WTC11 (cell line): ENCODE results near the gene PROB1. TPM values are rescaled to one million over a fixed set of nuclear protein-coding genes. Genes with fewer than 3 reads are reported as not detected.
A peak's percentile ranks its signal among the peaks of the same experiment; 100 is the strongest.

Source experiments
- ATAC-seq: fragments of 200-7000 bp; cut with Tn5 transposase; 2 replicates; pipeline ENCODE4 v1.10.0; 2021; ENCODE audit warnings: mild to moderate bottlenecking, moderate library complexity
- CTCF ChIA-PET: fragments of 300-600 bp; sonication (Branson Sonifier 250); formaldehyde crosslinking; loops from one replicate; lab custom pipeline; 2021; ENCODE audit warnings: antibody characterized with exemption; lab: Charles Lee
- POLR2A ChIA-PET: fragments of 350-600 bp; sonication (Branson Sonifier 250); formaldehyde crosslinking; loops from one replicate; lab custom pipeline; 2021; ENCODE audit warnings: antibody characterized with exemption; lab: Charles Lee
- DNase-seq: peaks from one replicate; pipeline ENCODE4 v3.0.0; 2021; ENCODE audit warnings: low spot score
- H3K27ac Mint-ChIP-seq: 2 replicates; pipeline ENCODE4 v1.8.0; 2021; ENCODE audit warnings: mixed read lengths
- H3K27me3 Mint-ChIP-seq: 2 replicates; pipeline ENCODE4 v1.8.0; 2021; ENCODE audit warnings: low read depth, mild to moderate bottlenecking, moderate library complexity, mixed read lengths
- H3K36me3 Mint-ChIP-seq: 2 replicates; pipeline ENCODE4 v1.8.0; 2021; ENCODE audit warnings: mixed read lengths
- H3K4me1 Mint-ChIP-seq: 2 replicates; pipeline ENCODE4 v1.8.0; 2022; ENCODE audit warnings: mixed read lengths
- H3K4me3 Mint-ChIP-seq: 2 replicates; pipeline ENCODE4 v1.8.0; 2021; ENCODE audit warnings: mild to moderate bottlenecking, moderate library complexity, mixed read lengths
- H3K9me3 Mint-ChIP-seq: 2 replicates; pipeline ENCODE4 v1.8.0; 2021; ENCODE audit warnings: mixed read lengths
- CBFB ChIP-seq: sonication (generic); formaldehyde crosslinking; IDR thresholded peaks from 2 replicates; pipeline ENCODE4 v1.8.1; 2022; ENCODE audit warnings: mild to moderate bottlenecking, low read depth, missing genetic modification reagents
- CREM ChIP-seq: sonication (generic); formaldehyde crosslinking; IDR thresholded peaks from 2 replicates; pipeline ENCODE4 v1.8.1; 2022; ENCODE audit warnings: mild to moderate bottlenecking, missing genetic modification reagents, moderate library complexity
- ETV6 ChIP-seq: sonication (generic); formaldehyde crosslinking; IDR thresholded peaks from 2 replicates; pipeline ENCODE4 v1.8.1; 2022; ENCODE audit warnings: mild to moderate bottlenecking, missing genetic modification reagents
- FOXK1 ChIP-seq: sonication (generic); formaldehyde crosslinking; IDR thresholded peaks from 2 replicates; pipeline ENCODE4 v1.8.0; 2022; ENCODE audit warnings: mild to moderate bottlenecking, moderate library complexity, missing genetic modification reagents
- FOXP1 ChIP-seq: sonication (generic); formaldehyde crosslinking; IDR thresholded peaks from 2 replicates; pipeline ENCODE4 v1.8.0; 2022; ENCODE audit warnings: missing genetic modification reagents, mild to moderate bottlenecking, moderate library complexity, borderline replicate concordance
- GABPB1 ChIP-seq: sonication (generic); formaldehyde crosslinking; IDR thresholded peaks from 2 replicates; pipeline ENCODE4 v1.8.1; 2023; ENCODE audit warnings: mild to moderate bottlenecking, missing genetic modification reagents
- GRHL2 ChIP-seq: fragments of 250-450 bp; sonication (Bioruptor Pico); IDR thresholded peaks from 2 replicates; pipeline ENCODE4 v1.8.0; 2022; ENCODE audit warnings: mild to moderate bottlenecking, moderate library complexity; ENCODE audit not compliant: insufficient replicate concordance, severe bottlenecking
- JAZF1 ChIP-seq: fragments of 250-450 bp; sonication (Bioruptor Pico); IDR thresholded peaks from 2 replicates; pipeline ENCODE4 v1.9.0; 2021; ENCODE audit warnings: moderate library complexity, mild to moderate bottlenecking, inconsistent platforms
- NFATC4 ChIP-seq: fragments of 250-450 bp; sonication (Bioruptor Pico); IDR thresholded peaks from 2 replicates; pipeline ENCODE4 v1.9.0; 2021; ENCODE audit warnings: mild to moderate bottlenecking
- NFE2L1 ChIP-seq: sonication (generic); formaldehyde crosslinking; IDR thresholded peaks from 2 replicates; pipeline ENCODE4 v1.8.1; 2023; ENCODE audit warnings: missing genetic modification reagents
- NR3C1 ChIP-seq: sonication (generic); formaldehyde crosslinking; conservative IDR thresholded peaks from 2 replicates; pipeline ENCODE4 v1.8.1; 2023; ENCODE audit warnings: low read depth, mild to moderate bottlenecking, missing genetic modification reagents
- OVOL2 ChIP-seq: fragments of 250-450 bp; sonication (Bioruptor Pico); IDR thresholded peaks from 2 replicates; pipeline ENCODE4 v1.9.0; 2021; ENCODE audit warnings: mild to moderate bottlenecking, borderline replicate concordance
- STAT6 ChIP-seq: sonication (generic); formaldehyde crosslinking; conservative IDR thresholded peaks from 2 replicates; pipeline ENCODE4 v1.8.1; 2023; ENCODE audit warnings: mild to moderate bottlenecking, low read depth, missing genetic modification reagents, moderate library complexity
- TCF7 ChIP-seq: sonication (generic); formaldehyde crosslinking; IDR thresholded peaks from 2 replicates; pipeline ENCODE4 v1.8.0; 2022; ENCODE audit warnings: mild to moderate bottlenecking, low read depth, missing genetic modification reagents, moderate library complexity
- TEAD1 ChIP-seq: sonication (generic); formaldehyde crosslinking; IDR thresholded peaks from 2 replicates; pipeline ENCODE4 v1.8.0; 2022; ENCODE audit warnings: mild to moderate bottlenecking, missing genetic modification reagents
- TEAD4 ChIP-seq: sonication (generic); formaldehyde crosslinking; IDR thresholded peaks from 2 replicates; pipeline ENCODE4 v1.8.0; 2022; ENCODE audit warnings: mild to moderate bottlenecking, missing genetic modification reagents
- ZBTB21 ChIP-seq: sonication (generic); formaldehyde crosslinking; IDR thresholded peaks from 2 replicates; pipeline ENCODE4 v1.8.1; 2023; ENCODE audit warnings: mild to moderate bottlenecking, missing genetic modification reagents, borderline replicate concordance
- total RNA-seq: library from RNA; stranded (reverse); gene quantifications from 3 replicates; pipeline ENCODE4 v1.2.3, GENCODE V29; 2021
- TF ChIP-seq, protein P1 (sequence below): fragments of 250-450 bp; sonication (Bioruptor Pico); IDR thresholded peaks from 2 replicates; pipeline ENCODE4 v1.9.0; 2021; ENCODE audit warnings: mild to moderate bottlenecking
- TF ChIP-seq, protein P2 (sequence below): sonication (generic); formaldehyde crosslinking; IDR thresholded peaks from 2 replicates; pipeline ENCODE4 v1.8.0; 2022; ENCODE audit warnings: mild to moderate bottlenecking, missing genetic modification reagents
- TF ChIP-seq, protein P3 (sequence below): sonication (generic); formaldehyde crosslinking; IDR thresholded peaks from 2 replicates; pipeline ENCODE4 v1.8.1; 2022; ENCODE audit warnings: low read depth, mild to moderate bottlenecking, moderate library complexity, missing genetic modification reagents, borderline replicate concordance
- TF ChIP-seq, protein P4 (sequence below): sonication (generic); formaldehyde crosslinking; IDR thresholded peaks from 2 replicates; pipeline ENCODE4 v1.8.1; 2023; ENCODE audit warnings: mild to moderate bottlenecking, missing genetic modification reagents, moderate library complexity
- TF ChIP-seq, protein P5 (sequence below): sonication (generic); formaldehyde crosslinking; IDR thresholded peaks from 2 replicates; pipeline ENCODE4 v1.8.1; 2023; ENCODE audit warnings: mild to moderate bottlenecking, missing genetic modification reagents

The PROB1 gene
- total RNA-seq, 1 experiment from 2014 or later: 2.5 TPM

DNA sequence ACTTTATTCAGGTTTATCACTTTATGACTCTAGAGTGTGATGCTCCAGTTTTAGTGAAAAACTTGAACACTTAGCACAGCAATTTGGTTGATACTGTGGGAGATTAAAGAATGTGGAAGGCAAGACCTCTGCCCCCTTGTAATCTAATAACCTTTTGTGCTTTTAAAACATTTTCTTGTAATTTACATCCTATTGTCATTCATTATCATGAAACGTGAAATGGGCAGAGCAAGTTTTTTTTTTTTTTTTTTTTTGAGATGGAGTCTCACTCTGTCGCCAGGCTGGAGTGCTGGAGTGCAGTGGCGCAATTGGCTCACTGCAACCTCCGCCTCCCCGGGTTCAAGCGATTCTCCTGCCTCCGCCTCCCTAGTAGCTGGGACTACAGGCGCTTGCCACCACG is 51.4 kb downstream of the PROB1 start (continued):
- TF ChIP-seq STAT6 (CRISPR knock-in tag) (no peak), CBFB (CRISPR knock-in tag) (no peak), OVOL2 (CRISPR knock-in tag) (no peak), NR3C1 (CRISPR knock-in tag) (no peak)
- TF ChIP-seq, protein P1, sequence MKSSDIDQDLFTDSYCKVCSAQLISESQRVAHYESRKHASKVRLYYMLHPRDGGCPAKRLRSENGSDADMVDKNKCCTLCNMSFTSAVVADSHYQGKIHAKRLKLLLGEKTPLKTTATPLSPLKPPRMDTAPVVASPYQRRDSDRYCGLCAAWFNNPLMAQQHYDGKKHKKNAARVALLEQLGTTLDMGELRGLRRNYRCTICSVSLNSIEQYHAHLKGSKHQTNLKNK (CRISPR knock-in tag): no peak

GRCh38 chr5:139342423-139342723 is 52.5 kb downstream of the PROB1 start:
- Mint-ChIP-seq H3K4me1 (peaks cover 26% of the 10 kb centered on the region), H3K27ac (peak overlapping the region; percentile 99), H3K27me3 (no peaks in the 10 kb centered on the region), H3K9me3 (peaks cover 8% of the 10 kb centered on the region), H3K4me3 (peak overlapping the region; percentile 97), H3K36me3 (peaks cover 35% of the 10 kb centered on the region)
- ATAC-seq (no peak), DNase-seq (no peak)
- CTCF ChIA-PET: interaction anchor here (0.5 to 1.7 kb wide), 11 partner anchors 11 to 219 kb away, joined by 3 to 19 read pairs (median 4); partner anchors contain the start of genes DNAJC18, MATR3, PROB1 and UBE2D2
- POLR2A ChIA-PET: interaction anchor here (0.6 to 1.8 kb wide), 21 partner anchors 10 to 415 kb away, joined by 3 to 34 read pairs (median 4); partner anchors contain the start of genes DNAJC18, MATR3, SPATA24 and UBE2D2
- TF ChIP-seq JAZF1 (no peak), NFATC4 (CRISPR knock-in tag) (0 out of 2 replicates have a peak, but pooled peaks have one; percentile 12)

DNA sequence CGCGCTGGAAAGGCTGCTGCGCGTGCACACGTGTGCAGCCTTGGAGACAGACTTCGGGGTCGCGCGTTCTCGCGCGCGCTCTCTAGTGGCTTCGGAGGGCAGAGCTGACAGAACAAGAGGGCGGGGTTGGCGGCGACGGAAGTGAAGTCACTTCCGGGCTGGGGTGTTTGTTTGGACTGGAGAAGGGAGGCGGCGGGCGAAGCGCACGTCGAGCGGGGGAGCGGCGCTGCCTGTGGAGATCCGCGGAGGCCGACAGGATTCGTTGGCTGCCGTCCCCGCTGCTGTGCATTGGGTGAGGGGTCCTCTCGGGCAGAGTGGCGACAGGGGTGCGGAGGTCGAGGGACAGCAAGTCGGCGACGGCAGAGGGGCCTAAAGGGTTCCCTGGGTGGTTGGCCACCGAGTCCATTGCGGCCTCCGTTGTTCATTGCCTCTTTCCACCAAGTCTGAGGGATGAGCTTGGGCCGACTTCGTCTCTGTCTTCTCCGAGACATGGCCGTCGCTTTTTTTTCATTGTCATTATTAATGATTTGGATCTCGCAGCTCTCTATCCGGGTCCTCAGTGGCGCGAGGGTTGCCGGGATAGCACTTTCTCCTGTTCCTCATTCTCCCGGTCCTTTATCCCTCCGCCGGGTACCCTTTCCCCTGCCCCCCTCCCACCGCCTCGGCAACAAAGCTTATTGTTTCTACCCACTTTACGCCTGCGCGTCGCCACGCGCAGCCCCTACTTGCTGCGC is 53.0 kb downstream of the PROB1 start, which contains the start of gene PAIP2:
Gene PAIP2, plus strand, starts transcription at position 166 of the 734 bp plus-strand sequence. CDS start 21,931 bp downstream, outside the sequence.
- Mint-ChIP-seq H3K4me3 (peak within 1 kb of the TSS; percentile 97), H3K9me3 (peaks cover 8% of the 10 kb centered on the region), H3K4me1 (peaks cover 26% of the 10 kb centered on the region), H3K27me3 (no peaks in the 10 kb centered on the region), H3K36me3 (peaks cover 31% of the 10 kb centered on the region), H3K27ac (peak within 1 kb of the TSS; percentile 99)
- peak; percentile 88 for ATAC-seq
- POLR2A ChIA-PET: interaction anchor here (0.6 to 1.8 kb wide), 25 partner anchors 8 to 768 kb away, joined by 3 to 34 read pairs (median 4); partner anchors contain the start of genes DNAJC18, MATR3, SPATA24 and UBE2D2
- CTCF ChIA-PET: interaction anchor here (0.5 to 1.7 kb wide), 16 partner anchors 11 to 1256 kb away, joined by 3 to 19 read pairs (median 3); partner anchors contain the start of genes DNAJC18, MATR3, PROB1 and UBE2D2
- DNase-seq: peak; percentile 99
- TF ChIP-seq TEAD1 (CRISPR knock-in tag) (peak; percentile 79; the same call in 1 of the 2 replicates), NFE2L1 (CRISPR knock-in tag) (peak; percentile 63; the same call in 1 of the 2 replicates), GABPB1 (peak; percentile 68), ETV6 (CRISPR knock-in tag) (peak; percentile 92), TCF7 (CRISPR knock-in tag) (no peak), FOXP1 (CRISPR knock-in tag) (peak; percentile 80; the same call in 1 of the 2 replicates), ZBTB21 (CRISPR knock-in tag) (peak; percentile 18; the same call in 1 of the 2 replicates), CREM (CRISPR knock-in tag) (peak; percentile 85), GRHL2 (no peak), CBFB (CRISPR knock-in tag) (peak; percentile 48; the same call in 1 of the 2 replicates), FOXK1 (CRISPR knock-in tag) (peak; percentile 92), TEAD4 (CRISPR knock-in tag) (peak; percentile 74)
- TF ChIP-seq, protein P2, sequence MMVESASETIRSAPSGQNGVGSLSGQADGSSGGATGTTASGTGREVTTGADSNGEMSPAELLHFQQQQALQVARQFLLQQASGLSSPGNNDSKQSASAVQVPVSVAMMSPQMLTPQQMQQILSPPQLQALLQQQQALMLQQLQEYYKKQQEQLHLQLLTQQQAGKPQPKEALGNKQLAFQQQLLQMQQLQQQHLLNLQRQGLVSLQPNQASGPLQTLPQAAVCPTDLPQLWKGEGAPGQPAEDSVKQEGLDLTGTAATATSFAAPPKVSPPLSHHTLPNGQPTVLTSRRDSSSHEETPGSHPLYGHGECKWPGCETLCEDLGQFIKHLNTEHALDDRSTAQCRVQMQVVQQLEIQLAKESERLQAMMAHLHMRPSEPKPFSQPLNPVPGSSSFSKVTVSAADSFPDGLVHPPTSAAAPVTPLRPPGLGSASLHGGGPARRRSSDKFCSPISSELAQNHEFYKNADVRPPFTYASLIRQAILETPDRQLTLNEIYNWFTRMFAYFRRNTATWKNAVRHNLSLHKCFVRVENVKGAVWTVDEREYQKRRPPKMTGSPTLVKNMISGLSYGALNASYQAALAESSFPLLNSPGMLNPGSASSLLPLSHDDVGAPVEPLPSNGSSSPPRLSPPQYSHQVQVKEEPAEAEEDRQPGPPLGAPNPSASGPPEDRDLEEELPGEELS (CRISPR knock-in tag): 0 out of 2 replicates have a peak, but pooled peaks have one; percentile 49
- TF ChIP-seq, protein P3, sequence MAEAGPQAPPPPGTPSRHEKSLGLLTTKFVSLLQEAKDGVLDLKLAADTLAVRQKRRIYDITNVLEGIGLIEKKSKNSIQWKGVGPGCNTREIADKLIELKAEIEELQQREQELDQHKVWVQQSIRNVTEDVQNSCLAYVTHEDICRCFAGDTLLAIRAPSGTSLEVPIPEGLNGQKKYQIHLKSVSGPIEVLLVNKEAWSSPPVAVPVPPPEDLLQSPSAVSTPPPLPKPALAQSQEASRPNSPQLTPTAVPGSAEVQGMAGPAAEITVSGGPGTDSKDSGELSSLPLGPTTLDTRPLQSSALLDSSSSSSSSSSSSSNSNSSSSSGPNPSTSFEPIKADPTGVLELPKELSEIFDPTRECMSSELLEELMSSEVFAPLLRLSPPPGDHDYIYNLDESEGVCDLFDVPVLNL: 0 out of 2 replicates have a peak, but pooled peaks have one; percentile 37
- TF ChIP-seq, protein P4, sequence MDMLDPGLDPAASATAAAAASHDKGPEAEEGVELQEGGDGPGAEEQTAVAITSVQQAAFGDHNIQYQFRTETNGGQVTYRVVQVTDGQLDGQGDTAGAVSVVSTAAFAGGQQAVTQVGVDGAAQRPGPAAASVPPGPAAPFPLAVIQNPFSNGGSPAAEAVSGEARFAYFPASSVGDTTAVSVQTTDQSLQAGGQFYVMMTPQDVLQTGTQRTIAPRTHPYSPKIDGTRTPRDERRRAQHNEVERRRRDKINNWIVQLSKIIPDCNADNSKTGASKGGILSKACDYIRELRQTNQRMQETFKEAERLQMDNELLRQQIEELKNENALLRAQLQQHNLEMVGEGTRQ (CRISPR knock-in tag): peak; percentile 80
- TF ChIP-seq, protein P5, sequence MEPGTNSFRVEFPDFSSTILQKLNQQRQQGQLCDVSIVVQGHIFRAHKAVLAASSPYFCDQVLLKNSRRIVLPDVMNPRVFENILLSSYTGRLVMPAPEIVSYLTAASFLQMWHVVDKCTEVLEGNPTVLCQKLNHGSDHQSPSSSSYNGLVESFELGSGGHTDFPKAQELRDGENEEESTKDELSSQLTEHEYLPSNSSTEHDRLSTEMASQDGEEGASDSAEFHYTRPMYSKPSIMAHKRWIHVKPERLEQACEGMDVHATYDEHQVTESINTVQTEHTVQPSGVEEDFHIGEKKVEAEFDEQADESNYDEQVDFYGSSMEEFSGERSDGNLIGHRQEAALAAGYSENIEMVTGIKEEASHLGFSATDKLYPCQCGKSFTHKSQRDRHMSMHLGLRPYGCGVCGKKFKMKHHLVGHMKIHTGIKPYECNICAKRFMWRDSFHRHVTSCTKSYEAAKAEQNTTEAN: 0 out of 2 replicates have a peak, but pooled peaks have one; percentile 21
